Mucosa of rectum (tissue), 2 donors: ENCODE data around the gene PLEKHS1.

Source experiments
- H3K27ac ChIP-seq, 2 donors: one replicate each; pipeline ENCODE4 v1.7.0; 2013; ENCODE audit warnings: inconsistent platforms in 2 of 2, low read depth in 2 of 2, low read length in 2 of 2
- H3K27me3 ChIP-seq, 2 donors: one replicate each; pipeline ENCODE4 v1.7.0; 2013; ENCODE audit warnings: low read length in 2 of 2; ENCODE audit not compliant: control insufficient read depth in 2 of 2, insufficient read depth in 2 of 2
- H3K36me3 ChIP-seq, 2 donors: one replicate each; pipeline ENCODE4 v1.7.0; 2013; ENCODE audit warnings: low read length in 2 of 2; ENCODE audit not compliant: control insufficient read depth in 2 of 2, insufficient read depth in 2 of 2
- H3K4me1 ChIP-seq, 2 donors: one replicate each; pipeline ENCODE4 v1.7.0; 2013; ENCODE audit warnings: low read length in 2 of 2, mild to moderate bottlenecking in 1 of 2; ENCODE audit not compliant: control insufficient read depth in 2 of 2, insufficient read depth in 2 of 2
- H3K4me3 ChIP-seq, 2 donors: one replicate each; pipeline ENCODE4 v1.7.0; 2013; ENCODE audit warnings: low read length in 2 of 2
- H3K9ac ChIP-seq, 2 donors: one replicate each; pipeline ENCODE4 v1.7.0; 2013; ENCODE audit warnings: low read length in 2 of 2, low read depth in 1 of 2, mild to moderate bottlenecking in 1 of 2
- H3K9me3 ChIP-seq, 2 donors: one replicate each; pipeline ENCODE4 v1.7.0; 2013; ENCODE audit warnings: low read length in 2 of 2; ENCODE audit not compliant: control insufficient read depth in 2 of 2
- donor health status: healthy.
- donor health status: Normal muscosa, but diverticular disease.

Gene PLEKHS1

GRCh38 chr10:113751181-113751732 lies at the start of gene PLEKHS1:
Gene PLEKHS1 (plus strand): TSS chr10:113751682. CDS start chr10:113755278, 3,596 bp downstream.
- Histone ChIP-seq H3K4me1 (peaks cover 32 to 50% of the 10 kb centered on the region in 2 donors), H3K27ac (peak within 1 kb of the TSS; percentile 59 to 76), H3K9me3 (no peaks in the 10 kb centered on the region), H3K4me3 (peak within 1 kb of the TSS in 1 of 2 donors; percentile 38), H3K36me3 (no peaks in the 10 kb centered on the region), H3K9ac (no peak within 1 kb of the TSS), H3K27me3 (no peaks in the 10 kb centered on the region)

GRCh38 chr10:113704637-113705343 lies 46.7 kb upstream of the PLEKHS1 start:
- H3K9ac ChIP-seq: no peak overlapping the region
- no peak overlapping the region for H3K4me3 ChIP-seq
- no peak overlapping the region for H3K27ac ChIP-seq
- H3K4me1 ChIP-seq: no peaks in the 10 kb centered on the region
- peaks cover 11 to 14% of the 10 kb centered on the region in 2 donors for H3K36me3 ChIP-seq
- H3K27me3 ChIP-seq: no peaks in the 10 kb centered on the region
- no peaks in the 10 kb centered on the region for H3K9me3 ChIP-seq

- Histone ChIP-seq H3K9ac (no peak overlapping the region), H3K4me1 (no peaks in the 10 kb centered on the region), H3K27me3 (no peaks in the 10 kb centered on the region), H3K36me3 (peaks cover 8 to 14% of the 10 kb centered on the region in 2 donors), H3K9me3 (no peaks in the 10 kb centered on the region), H3K4me3 (no peak overlapping the region), H3K27ac (no peak overlapping the region)
Measured at GRCh38 chr10:113705344-113705652, 46.2 kb upstream of the PLEKHS1 start.

- Histone ChIP-seq H3K9ac (no peak overlapping the region), H3K27ac (no peak overlapping the region), H3K9me3 (no peaks in the 10 kb centered on the region), H3K27me3 (no peaks in the 10 kb centered on the region), H3K4me1 (peaks cover 0 to 2% of the 10 kb centered on the region in 2 donors), H3K36me3 (peaks cover 10 to 16% of the 10 kb centered on the region in 2 donors), H3K4me3 (no peak overlapping the region)
Measured at GRCh38 chr10:113706623-113707022, 44.9 kb upstream of the PLEKHS1 start.

GRCh38 chr10:113708640-113709039 lies 42.8 kb upstream of the PLEKHS1 start:
- peaks cover 0 to 3% of the 10 kb centered on the region in 2 donors for H3K4me1 ChIP-seq
- no peak overlapping the region for H3K27ac ChIP-seq
- H3K9ac ChIP-seq: no peak overlapping the region
- no peaks in the 10 kb centered on the region for H3K9me3 ChIP-seq
- no peak overlapping the region for H3K4me3 ChIP-seq
- no peaks in the 10 kb centered on the region for H3K27me3 ChIP-seq
- peaks cover 11% of the 10 kb centered on the region in 2 donors for H3K36me3 ChIP-seq

- Histone ChIP-seq H3K36me3 (peaks cover 11% of the 10 kb centered on the region in 2 donors), H3K4me3 (no peak overlapping the region), H3K27me3 (no peaks in the 10 kb centered on the region), H3K27ac (no peak overlapping the region), H3K9me3 (no peaks in the 10 kb centered on the region), H3K4me1 (peaks cover 0 to 3% of the 10 kb centered on the region in 2 donors), H3K9ac (no peak overlapping the region)
Measured at GRCh38 chr10:113709221-113709838, 42.2 kb upstream of the PLEKHS1 start.

- Histone ChIP-seq H3K4me1 (peaks cover 0 to 3% of the 10 kb centered on the region in 2 donors), H3K9me3 (no peaks in the 10 kb centered on the region), H3K27ac (no peak overlapping the region), H3K27me3 (no peaks in the 10 kb centered on the region), H3K4me3 (no peak overlapping the region), H3K36me3 (peaks cover 15 to 23% of the 10 kb centered on the region in 2 donors), H3K9ac (no peak overlapping the region)
Measured at GRCh38 chr10:113711142-113711541, 40.3 kb upstream of the PLEKHS1 start.

GRCh38 chr10:113712024-113712423 lies 39.5 kb upstream of the PLEKHS1 start:
- no peaks in the 10 kb centered on the region for H3K9me3 ChIP-seq
- no peak overlapping the region for H3K27ac ChIP-seq
- H3K27me3 ChIP-seq: no peaks in the 10 kb centered on the region
- no peak overlapping the region for H3K4me3 ChIP-seq
- H3K36me3 ChIP-seq: peaks cover 15 to 24% of the 10 kb centered on the region in 2 donors
- peaks cover 0 to 3% of the 10 kb centered on the region in 2 donors for H3K4me1 ChIP-seq
- H3K9ac ChIP-seq: no peak overlapping the region

GRCh38 chr10:113712755-113713639 lies 38.5 kb upstream of the PLEKHS1 start:
- H3K27ac ChIP-seq: peak overlapping the region in 1 of 2 donors; percentile 63
- no peak overlapping the region for H3K9ac ChIP-seq
- H3K27me3 ChIP-seq: no peaks in the 10 kb centered on the region

More at GRCh38 chr10:113712755-113713639, 38.5 kb upstream of the PLEKHS1 start:
- peak overlapping the region in 1 of 2 donors; percentile 51 for H3K4me3 ChIP-seq
- peaks cover 0 to 3% of the 10 kb centered on the region in 2 donors for H3K4me1 ChIP-seq
- peaks cover 15 to 24% of the 10 kb centered on the region in 2 donors for H3K36me3 ChIP-seq
- H3K9me3 ChIP-seq: no peaks in the 10 kb centered on the region
